GM21528 (cell line): ENCODE data around the gene RIMS4.

Experiments
- ATAC-seq: cut with Tn5 transposase; IDR thresholded peaks from one replicate; pipeline ENCODE4 v1.9.1; 2021; ENCODE audit warnings: mild to moderate bottlenecking, moderate library complexity; ENCODE audit not compliant: unreplicated experiment, low FRiP score

RIMS4 gene

DNA sequence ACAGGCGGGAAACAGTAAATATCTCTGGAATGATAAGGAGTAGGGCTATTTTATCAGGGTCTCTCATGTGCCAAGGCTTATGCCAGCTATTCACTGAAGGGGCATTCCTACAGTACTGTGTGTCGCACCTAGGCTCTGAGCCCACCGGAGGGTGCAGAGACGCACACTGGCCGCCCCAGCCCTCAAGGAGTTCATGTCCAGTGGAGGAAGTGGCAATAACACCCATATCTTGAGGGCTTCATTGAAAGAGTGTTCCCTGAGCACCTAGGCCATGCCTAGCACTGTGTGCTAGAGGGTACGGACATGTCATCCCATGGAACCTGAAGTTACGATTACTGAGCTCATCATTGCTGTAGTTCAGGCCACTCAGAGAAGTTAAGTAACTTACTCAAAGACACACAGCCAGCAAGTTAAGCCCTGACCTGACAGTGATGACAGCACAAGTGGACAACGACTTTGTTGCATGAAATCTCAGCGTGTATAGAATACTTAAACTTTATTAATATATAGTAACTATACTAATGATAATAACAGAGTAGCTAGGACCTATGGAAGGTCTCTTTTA lies 86.5 kb downstream of the RIMS4 start:
- ATAC-seq = no peak

DNA sequence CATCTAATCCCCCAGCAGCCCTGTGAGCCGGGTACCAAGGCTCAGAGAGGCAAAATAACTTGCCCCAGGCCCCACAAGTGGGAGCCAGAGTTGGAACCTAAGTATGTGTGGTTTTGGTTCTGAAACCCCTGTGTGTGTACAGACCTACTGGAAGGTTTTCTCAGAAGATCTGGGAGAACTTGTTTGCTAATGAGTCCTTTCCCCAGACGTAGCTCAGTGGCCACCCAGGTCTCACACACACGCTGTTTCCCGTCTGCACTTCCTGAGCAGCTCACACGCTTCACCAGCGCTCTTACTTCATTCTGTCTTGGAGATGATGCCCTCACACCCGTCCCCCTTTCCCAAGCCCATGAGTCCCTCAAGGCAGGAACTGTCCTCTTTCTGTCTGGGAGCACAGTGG lies 87.0 kb downstream of the RIMS4 start:
- no peak for ATAC-seq

DNA sequence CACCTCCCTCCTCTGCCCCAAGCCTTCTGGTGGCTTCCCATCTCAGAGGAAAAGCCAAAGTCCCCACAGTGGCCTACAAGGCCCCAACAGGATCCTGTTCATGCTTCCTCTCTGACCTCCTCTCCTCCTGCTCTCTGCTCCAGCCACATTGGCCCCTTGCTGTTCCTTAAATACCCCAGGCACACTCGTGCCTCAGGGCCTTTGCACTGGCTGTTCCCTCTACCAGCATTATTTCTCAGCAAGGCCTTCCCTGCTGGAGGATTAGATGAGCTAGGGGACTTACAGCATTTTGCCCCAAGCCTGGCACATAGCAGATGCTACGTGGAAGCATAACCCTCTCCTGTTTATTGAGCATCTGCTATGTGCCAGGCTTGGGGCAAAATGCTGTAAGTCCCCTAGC lies 87.4 kb downstream of the RIMS4 start:
- no peak for ATAC-seq

DNA sequence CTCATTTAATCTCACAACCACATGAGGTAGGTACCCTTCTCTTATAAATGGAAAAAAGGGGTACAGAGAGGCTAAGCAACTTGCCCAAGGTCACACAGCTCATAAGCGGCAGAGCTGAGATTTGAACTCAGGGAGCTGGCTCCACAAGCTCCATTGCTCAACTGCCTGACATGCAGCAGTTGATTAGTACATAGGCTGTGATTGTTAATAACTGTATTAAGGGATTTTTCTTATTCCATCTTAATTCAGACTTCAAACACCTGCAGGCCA lies 88.6 kb downstream of the RIMS4 start:
- no peak for ATAC-seq

DNA sequence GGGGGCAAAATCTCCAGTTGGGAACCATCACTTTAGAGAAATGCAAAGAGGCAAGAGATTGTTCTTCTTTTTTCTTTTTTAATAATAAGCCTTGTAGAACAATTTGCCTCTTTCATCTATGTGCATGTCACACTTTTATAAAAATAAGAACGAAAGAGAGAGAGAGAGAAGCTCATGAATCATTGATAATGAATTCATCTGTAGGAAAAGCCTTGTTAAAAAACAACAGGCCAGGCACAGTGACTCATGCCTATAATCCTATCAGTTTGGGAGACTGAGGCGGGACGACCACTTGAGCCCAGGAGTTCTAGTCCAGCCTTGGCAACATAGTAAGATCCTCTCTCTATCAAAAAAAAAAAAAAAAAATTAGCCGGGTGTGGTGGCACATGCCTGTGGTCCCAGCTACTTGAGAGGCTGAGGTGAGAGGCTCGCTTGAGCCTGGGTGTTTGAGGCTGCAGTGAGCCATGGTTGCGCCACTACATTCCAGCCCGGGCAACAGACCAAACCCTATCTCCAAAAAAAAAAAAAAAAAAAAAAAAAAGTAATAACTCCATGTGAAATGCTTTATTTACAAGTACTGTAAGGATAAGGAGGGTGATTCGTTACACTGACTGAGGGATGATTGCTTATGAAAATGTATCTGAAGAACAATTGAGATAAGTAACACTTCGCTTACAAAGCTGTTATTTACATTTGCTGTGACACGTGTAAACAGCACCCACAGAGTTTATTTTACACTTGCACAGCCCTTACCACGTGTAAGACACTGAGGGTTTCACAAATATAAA lies 89.2 kb downstream of the RIMS4 start:
- no peak for ATAC-seq

DNA sequence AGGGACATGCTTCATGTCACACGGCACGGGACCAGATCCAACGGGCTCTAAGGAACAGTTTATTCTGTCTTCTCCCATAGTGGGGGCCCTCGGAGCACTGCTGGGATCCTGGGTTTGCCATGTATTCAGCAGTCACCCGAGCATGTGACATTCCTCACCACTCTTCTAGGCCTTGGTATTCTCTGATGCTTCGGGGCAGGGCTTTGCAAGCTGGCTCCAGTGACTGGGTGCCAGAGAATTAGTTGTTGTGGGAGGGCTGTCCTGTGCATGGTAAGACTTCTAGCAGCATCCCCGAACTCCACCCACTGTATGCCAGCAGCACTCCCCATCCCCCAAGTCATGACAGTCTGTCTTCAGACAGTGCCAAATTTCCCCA lies 89.7 kb downstream of the RIMS4 start:
- ATAC-seq = no peak

DNA sequence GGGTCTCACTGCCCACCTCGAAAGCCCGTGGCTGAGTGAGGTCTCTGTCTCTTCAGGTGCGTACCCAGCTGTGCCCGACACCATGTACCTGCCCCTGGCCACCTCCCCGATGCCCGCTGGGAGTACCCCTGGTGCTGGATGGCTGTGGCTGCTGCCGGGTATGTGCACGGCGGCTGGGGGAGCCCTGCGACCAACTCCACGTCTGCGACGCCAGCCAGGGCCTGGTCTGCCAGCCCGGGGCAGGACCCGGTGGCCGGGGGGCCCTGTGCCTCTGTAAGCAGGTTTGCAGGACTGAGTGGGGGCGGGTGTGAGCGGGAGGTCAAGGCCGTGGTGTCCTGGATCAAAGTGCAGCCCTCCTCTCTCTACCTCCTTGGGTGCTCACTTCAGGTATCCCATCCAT lies 90.5 kb downstream of the RIMS4 start:
- no peak for ATAC-seq

DNA sequence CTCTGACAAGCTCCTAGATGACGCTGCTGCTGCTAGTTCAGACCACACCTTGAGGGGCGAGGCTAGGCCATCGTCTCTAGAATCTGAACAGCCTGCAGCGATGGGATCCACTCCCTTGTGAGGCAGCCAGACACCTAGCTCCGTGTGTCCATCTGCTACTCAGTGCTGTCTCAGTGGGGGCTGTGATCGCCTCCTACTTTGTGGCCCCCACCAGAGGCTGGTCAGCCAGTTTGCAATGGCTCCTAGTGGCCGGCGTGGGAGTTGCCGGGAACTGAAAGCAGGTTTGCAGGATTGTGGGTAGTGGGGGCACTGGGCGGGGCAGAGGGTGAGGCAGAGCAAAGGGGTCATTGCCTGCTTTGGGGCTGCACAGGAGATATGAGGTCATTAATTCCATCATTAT lies 92.4 kb downstream of the RIMS4 start:
- ATAC-seq = no peak

DNA sequence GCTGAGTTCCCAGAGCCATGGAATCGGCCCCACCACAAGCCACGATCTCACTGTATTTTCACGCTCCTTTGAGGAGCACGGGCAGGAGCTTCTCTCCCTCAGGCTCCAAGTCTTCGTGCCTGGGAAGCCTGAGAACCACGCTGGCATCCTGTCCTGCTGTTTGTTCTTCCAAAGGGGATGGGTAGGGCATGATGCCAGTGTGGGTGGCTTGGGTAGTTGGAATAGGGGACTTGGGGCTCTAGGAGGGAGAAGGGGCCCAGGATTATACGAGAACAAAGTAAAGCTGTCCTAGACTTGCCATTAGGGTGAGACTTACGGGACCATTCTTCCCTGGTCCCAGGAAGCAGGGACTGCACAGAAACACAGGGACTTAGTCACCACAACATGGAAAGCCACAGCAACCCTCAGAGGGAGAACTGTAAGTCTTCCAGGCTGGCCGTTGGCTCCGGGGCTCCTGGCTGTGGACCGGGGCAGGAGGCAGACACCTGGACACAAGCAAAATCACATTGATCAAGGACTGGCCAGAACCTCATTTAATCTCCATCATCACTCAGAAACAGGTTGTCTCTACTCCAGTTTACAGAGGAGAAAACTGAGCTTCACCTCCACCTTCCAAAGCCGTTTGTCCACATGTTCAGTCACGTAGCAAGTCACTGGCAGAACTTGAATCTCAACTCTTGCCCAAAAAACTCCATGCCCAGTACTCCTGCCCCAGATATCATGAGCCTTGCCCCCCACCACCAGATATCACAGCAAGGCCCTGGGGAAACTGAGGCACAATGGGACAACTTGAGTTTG lies 93.8 kb downstream of the RIMS4 start:
- no peak for ATAC-seq

DNA sequence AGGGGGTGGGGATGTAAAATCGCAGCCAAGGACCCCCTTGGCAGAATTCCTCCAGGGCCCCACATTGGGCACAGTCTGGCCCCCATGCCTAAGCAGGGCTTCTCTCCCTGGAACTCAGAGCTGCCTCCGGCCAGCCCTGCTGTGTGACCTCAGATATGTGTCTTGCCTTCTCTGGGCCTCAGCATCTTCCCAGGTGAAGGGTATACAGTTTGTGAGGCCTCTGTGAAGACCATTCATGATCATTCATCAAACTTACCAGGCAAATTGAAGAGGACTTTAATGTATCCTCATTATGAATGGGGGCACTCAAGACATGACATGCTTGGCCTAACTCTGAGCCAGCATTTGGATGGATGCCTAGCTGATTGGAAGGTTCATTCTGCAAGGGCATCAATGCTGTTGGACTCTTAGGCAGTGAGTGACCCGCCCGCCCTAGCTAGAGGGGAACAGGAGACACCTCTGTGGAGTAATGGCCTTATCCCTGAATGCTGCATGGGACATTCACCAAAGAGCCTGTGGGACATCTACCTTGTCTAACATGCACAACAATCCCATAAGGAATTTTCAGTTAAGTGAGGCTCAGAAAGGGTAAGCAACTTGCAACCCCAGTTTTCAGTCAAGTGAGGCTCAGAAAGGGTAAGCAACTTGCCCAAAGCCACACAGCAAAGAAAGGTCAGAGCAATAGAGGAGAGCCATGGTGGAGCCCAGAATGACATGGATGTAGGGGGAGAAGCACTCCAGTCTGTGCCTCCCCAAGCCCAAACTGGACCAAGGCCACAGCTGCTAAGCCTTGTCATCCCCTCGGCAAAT lies 94.6 kb downstream of the RIMS4 start:
- ATAC-seq = no peak

DNA sequence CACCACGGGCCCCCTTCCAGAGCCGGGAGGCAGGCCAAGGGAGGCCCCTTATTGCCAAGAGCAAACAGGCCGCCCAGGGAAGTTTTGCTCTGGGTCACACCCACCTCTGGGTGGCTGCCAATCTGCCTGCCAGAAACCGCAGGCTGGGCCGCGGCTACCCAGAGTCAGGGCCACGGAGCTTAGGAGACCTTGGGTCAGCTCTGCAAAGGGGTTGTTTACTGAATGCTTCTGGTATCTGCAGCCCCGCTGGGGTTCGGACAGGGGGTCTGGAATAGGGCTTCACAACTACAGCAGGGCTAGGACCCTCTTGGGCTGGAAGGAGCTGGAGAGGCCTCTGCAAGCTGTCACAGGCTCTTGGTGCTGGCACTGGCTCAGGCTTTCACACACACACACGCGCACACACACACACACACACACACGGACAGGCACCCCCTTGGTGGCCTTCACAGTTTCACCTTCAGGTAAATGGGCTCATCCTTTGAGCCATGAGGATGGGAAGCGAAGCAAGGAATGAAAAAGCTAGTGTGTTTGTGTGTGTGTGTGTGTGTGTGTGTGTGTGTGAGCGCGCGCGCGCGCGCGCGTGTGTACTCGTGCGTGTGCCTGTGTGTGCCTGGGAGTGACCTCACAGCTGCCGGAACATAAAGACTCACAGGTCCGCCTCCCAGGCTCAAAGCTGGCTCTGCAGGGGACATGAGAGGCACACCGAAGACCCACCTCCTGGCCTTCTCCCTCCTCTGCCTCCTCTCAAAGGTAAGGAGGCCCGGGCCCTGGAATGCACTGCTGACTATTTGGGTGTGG lies 95.4 kb downstream of the RIMS4 start, which contains the start of gene CCN5:
Gene CCN5, plus strand, starts transcription at position 669 of the 798 bp plus-strand sequence. Its CDS starts 22 bp downstream, at position 691.
- ATAC-seq = no peak

DNA sequence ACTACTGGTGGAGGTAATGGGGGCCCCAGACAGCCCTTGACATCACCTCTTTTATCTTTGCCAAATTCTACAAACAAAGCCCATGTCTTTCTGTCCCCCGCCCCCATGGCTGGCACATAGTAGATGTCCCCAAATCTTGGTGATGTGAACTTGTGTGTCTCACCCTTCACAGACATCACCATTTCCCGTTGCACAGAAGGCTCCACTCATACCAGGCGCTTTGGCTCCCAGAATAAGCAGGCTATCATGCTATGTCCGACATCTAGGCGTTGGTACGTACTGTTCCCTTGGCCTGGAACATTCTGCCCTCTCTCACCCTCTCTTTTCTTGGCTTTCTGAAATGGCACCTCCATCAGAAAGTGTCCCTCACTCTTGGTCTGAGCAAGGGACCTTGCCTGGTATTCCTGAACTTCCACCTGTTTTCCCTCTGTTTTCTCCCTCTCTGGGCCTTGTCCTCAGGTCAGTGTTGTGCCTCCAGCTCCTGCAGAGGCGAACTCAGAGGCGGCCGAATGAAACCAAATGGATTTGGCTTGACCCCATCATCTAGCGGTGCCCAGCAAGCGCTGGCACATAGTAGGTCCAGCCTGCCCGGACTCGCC lies 96.1 kb downstream of the RIMS4 start:
- no peak for ATAC-seq

DNA sequence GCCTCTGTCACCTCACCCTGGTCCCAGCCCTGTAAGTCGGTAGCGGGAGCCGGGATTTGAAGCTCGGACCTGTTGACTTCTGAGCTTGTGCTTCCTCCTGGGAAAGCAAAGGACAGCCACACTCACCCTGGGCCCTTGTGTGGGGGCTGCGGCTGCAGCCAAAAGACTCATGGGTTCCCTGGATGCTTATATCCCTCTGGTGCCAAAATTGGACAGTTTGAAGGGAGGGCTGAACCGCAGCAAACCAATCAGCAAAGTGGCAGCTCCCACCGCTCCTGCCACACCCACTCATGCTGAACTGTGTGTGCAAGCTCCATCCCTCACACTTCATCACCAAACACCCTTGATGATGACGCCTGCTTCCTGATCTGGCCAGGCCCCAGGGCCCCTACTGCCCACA lies 99.1 kb downstream of the RIMS4 start:
- no peak for ATAC-seq

DNA sequence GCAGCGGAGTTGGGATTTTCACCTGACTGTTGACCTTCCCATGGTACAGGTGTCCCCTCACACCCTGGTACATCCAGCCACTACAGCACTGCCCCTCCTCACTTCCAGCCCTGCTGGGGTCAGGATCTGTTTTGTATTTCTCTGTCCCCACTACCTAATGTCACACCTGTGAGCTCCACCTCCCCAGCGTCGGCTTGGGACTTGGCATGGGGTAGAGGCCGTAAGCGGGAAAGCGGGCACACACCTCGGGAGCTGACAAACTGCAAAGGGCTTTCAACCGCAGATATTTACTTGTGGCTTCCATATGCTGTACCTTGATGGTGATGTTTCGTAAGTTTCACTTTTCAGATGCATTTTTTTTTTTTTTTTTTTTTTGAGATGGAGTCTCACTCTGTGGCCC lies 100.5 kb downstream of the RIMS4 start:
- ATAC-seq = no peak

DNA sequence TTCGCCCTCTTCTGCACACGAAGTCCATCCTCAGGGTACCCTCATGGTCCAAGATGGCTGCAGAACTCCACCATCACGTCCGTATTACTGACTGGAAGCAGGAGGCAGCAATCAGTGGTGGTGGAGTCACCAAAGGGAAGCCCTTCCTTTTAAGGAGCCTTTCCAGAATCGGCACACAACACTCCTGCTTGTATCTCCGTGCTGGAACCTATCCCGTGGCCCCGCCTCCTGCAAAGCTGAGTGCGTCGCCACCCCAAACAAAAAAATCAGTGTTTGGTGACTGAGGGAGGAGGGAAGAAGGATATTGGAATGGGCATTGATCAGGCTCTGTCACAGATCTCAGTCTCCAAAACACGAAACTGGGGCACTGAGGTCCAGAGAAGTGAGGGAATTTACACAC lies 101.0 kb downstream of the RIMS4 start:
- no peak for ATAC-seq

DNA sequence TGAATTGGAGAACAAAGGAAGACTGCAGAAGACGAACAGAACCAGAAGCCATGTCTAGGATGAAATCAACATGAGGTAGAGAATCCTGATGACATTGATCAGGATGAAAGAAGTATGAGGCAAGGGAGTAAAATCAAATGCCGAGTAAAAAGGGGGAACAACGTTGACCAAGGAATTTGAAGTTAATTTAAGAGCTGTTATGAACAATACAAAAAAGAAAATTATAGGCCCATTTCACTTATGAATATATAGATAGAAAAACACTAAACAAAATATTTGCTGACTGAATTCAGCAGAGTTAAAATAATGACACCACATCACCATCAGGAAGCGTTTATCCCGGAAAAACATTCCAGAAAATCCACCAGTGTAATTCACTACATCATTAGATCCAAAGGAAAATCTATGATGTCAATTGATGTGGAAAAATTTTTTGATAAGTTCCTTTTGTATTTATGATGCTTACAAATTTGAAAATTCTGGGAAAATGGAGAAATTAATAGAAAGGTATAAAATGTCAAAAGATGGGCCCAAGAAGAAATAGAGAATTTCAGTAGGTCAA lies 103.2 kb downstream of the RIMS4 start:
- ATAC-seq = no peak

DNA sequence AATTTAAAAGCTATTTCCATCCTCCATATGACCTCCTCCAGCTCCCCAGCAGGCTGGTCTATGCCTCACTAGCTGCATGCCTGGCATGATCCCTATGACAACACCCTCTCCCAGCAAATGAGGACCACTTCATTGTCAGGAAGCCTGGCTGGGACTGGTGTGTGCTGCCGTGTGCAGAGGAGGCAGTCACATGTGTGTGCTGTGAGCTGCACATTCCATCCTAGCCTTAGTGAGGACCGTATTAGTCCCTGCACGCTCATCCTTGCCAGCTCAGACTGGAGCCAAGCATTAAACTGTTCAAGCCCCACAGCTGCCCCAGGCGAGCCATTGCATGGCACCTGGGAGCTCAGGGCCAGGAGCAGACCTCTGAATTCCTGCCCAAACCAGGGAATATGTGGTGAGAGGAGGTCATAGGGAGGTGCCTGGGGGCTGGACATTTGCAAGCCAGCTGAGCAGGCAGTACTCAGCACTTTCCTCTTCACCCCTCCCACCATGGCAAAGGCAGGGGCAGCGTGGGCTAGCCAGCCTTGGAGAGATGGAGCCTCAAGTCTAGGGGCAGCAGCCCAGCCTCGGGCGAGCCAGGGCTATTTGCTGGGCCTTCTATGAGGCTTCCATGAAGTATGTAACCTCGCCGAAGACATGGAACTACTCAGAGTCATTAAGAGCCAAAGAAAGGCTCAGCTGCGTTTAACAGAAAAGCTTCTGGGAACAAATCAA lies 103.9 kb downstream of the RIMS4 start:
- no peak for ATAC-seq

DNA sequence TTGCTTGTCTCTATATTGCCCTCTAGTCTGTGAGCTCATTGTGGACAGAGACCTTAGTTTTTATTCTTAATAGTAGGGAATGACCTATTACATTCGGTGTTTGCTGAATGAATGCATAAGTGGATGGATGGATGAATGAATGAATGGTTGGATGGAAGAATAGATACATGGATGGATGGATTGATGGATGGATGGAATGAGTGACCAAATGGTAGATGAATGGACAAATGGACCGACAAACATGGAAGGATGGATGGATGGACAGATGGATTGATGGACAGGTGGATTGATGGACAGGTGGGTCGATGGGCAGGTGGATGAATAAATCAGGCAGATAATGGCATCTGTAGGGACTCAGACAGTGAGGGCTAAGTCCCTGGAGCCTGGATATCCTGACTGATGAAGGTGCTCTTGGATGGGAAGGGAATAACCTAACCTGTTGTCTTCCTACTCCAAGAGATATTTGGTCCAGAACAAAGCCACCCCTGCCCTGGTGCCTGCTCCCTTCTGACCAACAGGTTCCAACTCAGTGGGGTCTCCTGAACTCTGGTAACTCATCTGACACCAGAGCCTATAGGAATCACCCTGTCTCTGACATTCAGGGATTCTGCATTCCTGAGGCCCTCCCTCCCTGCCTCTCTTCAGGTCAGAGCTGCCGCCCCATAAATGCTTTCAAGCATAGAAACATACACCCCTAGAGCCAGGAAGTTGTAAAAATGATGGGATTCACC lies 104.8 kb downstream of the RIMS4 start:
- ATAC-seq = no peak
